Upper lobe of right lung (tissue), 1 donor: Measurements from ENCODE around the gene CD180. TPM values are rescaled to one million over a fixed set of nuclear protein-coding genes. Genes with fewer than 3 reads are reported as not detected.

Source experiments
- ATAC-seq: fragments of 200-7000 bp; cut with Tn5 transposase; one replicate; pipeline ENCODE4 v1.9.1; 2020; ENCODE audit warnings: mild to moderate bottlenecking, moderate library complexity
- DNase-seq: peaks from one replicate; pipeline ENCODE4 v3.0.0-alpha.2; 2020
- H3K27ac ChIP-seq: fragments of 200-600 bp; one replicate; pipeline ENCODE4 v1.8.0; 2022
- H3K27me3 ChIP-seq: fragments of 200-600 bp; one replicate; pipeline ENCODE4 v1.8.0; 2022; ENCODE audit warnings: mild to moderate bottlenecking
- H3K36me3 ChIP-seq: fragments of 200-600 bp; one replicate; pipeline ENCODE4 v1.8.0; 2022
- H3K4me1 ChIP-seq: fragments of 200-600 bp; one replicate; pipeline ENCODE4 v1.8.0; 2022
- H3K4me3 ChIP-seq: fragments of 200-600 bp; one replicate; pipeline ENCODE4 v1.8.0; 2022; ENCODE audit warnings: mild to moderate bottlenecking
- H3K9me3 ChIP-seq: fragments of 200-600 bp; one replicate; pipeline ENCODE4 v1.8.0; 2022
- intact Hi-C: fragments of 100-400 bp; cut with DNase I; formaldehyde crosslinking; loops from one replicate; pipeline ENCODE4 v1.11.0; 2022
- total RNA-seq: library from RNA; stranded (reverse); fragmentation: NEBNext Ultra II Directional; extraction: Animal tissue kit (Norgen Biotek cat#: 25700); gene quantifications from one replicate; pipeline ENCODE4 v1.2.1, GENCODE V29; 2021
- TF ChIP-seq, protein P1 (sequence below): fragments of 200-600 bp; IDR thresholded peaks from one replicate; pipeline ENCODE4 v1.8.0; 2022; ENCODE audit warnings: antibody characterized with exemption
- donor health status: DM: no; HTN: yes; CAD: no; lungs with severe emphysema.

The CD180 gene
- total RNA-seq, 1 donor from 2014 or later, result 3.0 TPM

DNA sequence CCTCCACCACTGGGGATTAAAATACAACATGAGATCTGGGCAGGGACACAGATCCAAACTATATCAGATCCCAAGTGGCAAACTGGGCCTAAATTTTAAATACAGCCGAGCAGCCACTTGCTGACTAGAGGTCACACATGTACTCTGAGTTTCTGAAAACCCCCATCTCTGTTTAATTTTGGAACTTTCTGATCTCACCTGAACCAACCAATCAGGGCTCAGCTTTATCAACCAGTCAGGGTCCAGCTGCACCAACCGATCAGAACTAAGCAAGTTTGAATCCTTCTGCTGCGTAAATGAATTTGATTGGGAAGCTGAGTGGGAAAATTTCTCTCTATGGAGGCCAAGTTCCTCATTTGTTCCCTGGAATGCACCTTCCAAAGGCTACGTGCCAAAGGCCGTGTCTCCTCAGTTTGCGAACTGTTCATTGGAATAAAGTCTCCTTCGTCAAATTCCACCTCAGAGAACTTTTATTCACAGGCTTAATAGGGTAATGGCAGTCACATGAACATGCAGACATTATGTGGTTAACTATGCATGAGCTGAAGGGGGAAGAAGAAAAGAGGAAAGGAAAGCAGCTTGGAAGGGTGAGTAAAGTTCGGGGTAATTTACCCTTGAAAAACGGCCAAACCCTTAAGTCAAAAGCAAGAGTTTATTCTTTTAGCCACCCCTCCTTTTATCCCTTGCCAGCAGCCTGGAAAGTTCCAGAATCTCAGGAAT lies 3.7 kb downstream of the CD180 start:
- no peak overlapping the region for H3K4me3 ChIP-seq
- H3K27me3 ChIP-seq, result no peaks in the 10 kb centered on the region
- no peaks in the 10 kb centered on the region for H3K36me3 ChIP-seq
- H3K9me3 ChIP-seq, result no peaks in the 10 kb centered on the region
- intact Hi-C loops, result no loop called here
- peak; percentile 81 for ATAC-seq
- H3K4me1 ChIP-seq, result peaks cover 16% of the 10 kb centered on the region
- no peak for DNase-seq
- H3K27ac ChIP-seq, result peak overlapping the region; percentile 48
- TF ChIP-seq, protein P1, sequence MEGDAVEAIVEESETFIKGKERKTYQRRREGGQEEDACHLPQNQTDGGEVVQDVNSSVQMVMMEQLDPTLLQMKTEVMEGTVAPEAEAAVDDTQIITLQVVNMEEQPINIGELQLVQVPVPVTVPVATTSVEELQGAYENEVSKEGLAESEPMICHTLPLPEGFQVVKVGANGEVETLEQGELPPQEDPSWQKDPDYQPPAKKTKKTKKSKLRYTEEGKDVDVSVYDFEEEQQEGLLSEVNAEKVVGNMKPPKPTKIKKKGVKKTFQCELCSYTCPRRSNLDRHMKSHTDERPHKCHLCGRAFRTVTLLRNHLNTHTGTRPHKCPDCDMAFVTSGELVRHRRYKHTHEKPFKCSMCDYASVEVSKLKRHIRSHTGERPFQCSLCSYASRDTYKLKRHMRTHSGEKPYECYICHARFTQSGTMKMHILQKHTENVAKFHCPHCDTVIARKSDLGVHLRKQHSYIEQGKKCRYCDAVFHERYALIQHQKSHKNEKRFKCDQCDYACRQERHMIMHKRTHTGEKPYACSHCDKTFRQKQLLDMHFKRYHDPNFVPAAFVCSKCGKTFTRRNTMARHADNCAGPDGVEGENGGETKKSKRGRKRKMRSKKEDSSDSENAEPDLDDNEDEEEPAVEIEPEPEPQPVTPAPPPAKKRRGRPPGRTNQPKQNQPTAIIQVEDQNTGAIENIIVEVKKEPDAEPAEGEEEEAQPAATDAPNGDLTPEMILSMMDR, result no peak

DNA sequence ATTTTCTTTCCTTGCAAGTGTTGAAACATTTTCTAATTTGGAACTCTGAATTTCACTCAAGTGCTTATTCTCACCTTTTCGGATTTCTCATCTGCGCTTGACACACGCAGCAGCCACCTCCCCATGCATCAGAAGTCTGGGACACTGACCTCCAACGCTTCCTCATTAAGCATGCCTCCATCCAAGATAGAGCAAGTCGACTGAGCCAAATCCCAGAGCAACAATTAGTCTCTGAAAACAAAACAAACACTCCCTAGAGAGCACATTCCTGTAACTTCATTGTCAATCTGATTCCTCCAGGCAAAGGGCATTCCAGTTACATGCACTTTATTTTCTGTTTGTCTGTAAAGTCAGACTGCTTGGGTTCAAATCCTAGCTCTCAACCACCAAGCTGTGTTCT lies 5.7 kb downstream of the CD180 start:
- no peak for DNase-seq
- no peaks in the 10 kb centered on the region for H3K9me3 ChIP-seq
- no peak overlapping the region for H3K4me3 ChIP-seq
- no peaks in the 10 kb centered on the region for H3K36me3 ChIP-seq
- intact Hi-C loops, result no loop called here
- TF ChIP-seq, protein P1, result no peak
- H3K27ac ChIP-seq, result no peak overlapping the region
- no peak for ATAC-seq
- H3K27me3 ChIP-seq, result no peaks in the 10 kb centered on the region
- peaks cover 16% of the 10 kb centered on the region for H3K4me1 ChIP-seq

DNA sequence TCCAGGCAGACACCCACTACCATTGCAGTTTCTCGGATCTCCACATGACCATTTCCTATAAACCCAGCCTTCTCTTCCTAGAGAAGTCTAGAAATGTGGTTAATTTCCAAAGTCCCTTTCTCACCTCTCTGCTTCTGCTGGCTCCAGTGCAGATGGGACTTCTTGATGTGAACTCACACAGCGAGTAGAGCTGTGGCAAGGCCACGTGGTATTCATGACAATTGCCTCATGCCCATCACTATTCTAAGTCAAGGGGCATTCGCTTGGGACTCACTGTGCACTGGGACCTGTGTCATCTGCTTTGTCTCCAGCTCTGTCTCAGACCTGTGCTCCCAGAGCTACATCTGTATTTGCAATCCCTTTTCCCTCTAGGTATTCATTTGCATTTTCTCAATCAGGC lies 6.2 kb downstream of the CD180 start:
- Histone ChIP-seq H3K9me3 (no peaks in the 10 kb centered on the region), H3K27ac (no peak overlapping the region), H3K4me1 (peaks cover 16% of the 10 kb centered on the region), H3K36me3 (no peaks in the 10 kb centered on the region), H3K27me3 (no peaks in the 10 kb centered on the region), H3K4me3 (no peak overlapping the region)
- TF ChIP-seq, protein P1, result no peak
- DNase-seq (no peak), ATAC-seq (peak; percentile 72)
- intact Hi-C loops, result no loop called here

DNA sequence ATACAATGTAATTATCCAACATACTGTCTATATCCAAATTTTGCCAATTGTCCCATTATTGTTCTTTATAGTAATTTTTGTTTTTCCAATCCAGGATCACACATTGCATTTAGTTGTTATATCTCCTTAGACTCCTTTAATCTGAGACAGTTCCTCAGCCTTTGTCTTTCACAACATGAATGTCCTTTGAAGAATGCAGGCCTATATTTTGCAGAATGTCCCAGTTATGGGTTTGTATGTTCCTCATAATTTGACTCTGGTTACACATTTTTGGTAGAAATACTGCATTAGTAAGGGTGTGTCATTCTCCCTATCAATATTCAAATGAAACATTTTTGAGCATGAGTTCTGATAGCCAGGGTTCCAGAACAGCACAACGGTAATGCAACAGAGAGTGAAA lies 6.7 kb downstream of the CD180 start:
- no peak for ATAC-seq
- Histone ChIP-seq H3K9me3 (no peaks in the 10 kb centered on the region), H3K27me3 (no peaks in the 10 kb centered on the region), H3K27ac (no peak overlapping the region), H3K4me3 (no peak overlapping the region), H3K4me1 (peaks cover 16% of the 10 kb centered on the region), H3K36me3 (no peaks in the 10 kb centered on the region)
- no peak for DNase-seq
- TF ChIP-seq, protein P1, result no peak
- intact Hi-C loops, result no loop called here

DNA sequence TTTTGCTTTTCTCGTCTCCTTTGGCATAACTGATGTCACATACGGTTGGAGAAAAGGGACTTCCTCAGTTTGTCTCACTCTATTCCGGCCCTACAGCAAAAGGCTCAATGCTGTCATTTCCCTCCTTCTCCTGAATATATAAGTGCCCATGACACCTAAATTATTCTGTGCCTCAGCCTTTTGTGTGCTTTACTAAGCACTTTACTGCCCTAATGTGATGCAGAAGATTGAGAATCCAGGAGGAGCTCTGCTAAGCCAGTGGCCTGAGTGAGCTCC lies 7.6 kb downstream of the CD180 start:
- Histone ChIP-seq H3K9me3 (no peaks in the 10 kb centered on the region), H3K27ac (no peak overlapping the region), H3K4me1 (peaks cover 16% of the 10 kb centered on the region), H3K36me3 (no peaks in the 10 kb centered on the region), H3K4me3 (no peak overlapping the region), H3K27me3 (no peaks in the 10 kb centered on the region)
- no peak for ATAC-seq
- DNase-seq, result no peak
- TF ChIP-seq, protein P1, result no peak
- intact Hi-C loops, result no loop called here
